PFSK-1 (cell line): Measurements from ENCODE around the gene HSPA12A.

ENCODE experiments used
- FOXP2 ChIP-seq: optimal IDR thresholded peaks from 2 replicates; pipeline ENCODE3; 2011; ENCODE audit warnings: borderline replicate concordance, control low read depth, inconsistent platforms; ENCODE audit not compliant: insufficient read depth; ENCODE audit errors: extremely low read length, extremely low read depth
- POLR2AphosphoS5 ChIP-seq: IDR thresholded peaks from 2 replicates; pipeline ENCODE4 v1.6.1; 2012; ENCODE audit warnings: low read depth, mild to moderate bottlenecking, control low read depth, low read length, moderate library complexity
- REST ChIP-seq, 2 experiments: IDR thresholded peaks; 2 replicates each; pipeline versions ENCODE4 v1.6.1 to v1.8.0; 2011 to 2012; ENCODE audit warnings: low read depth in 2 of 2, low read length in 2 of 2, control low read depth in 1 of 2, inconsistent platforms in 1 of 2, mild to moderate bottlenecking in 1 of 2, moderate library complexity in 1 of 2; ENCODE audit not compliant: insufficient read depth in 1 of 2
- SIN3A ChIP-seq: IDR thresholded peaks from 2 replicates; pipeline ENCODE4 v1.6.1; 2012; ENCODE audit warnings: mild to moderate bottlenecking, low read length, moderate library complexity, borderline replicate concordance; ENCODE audit not compliant: insufficient read depth
- TAF1 ChIP-seq: IDR thresholded peaks from 2 replicates; pipeline ENCODE4 v1.6.1; 2012; ENCODE audit warnings: low read length, control low read depth, borderline replicate concordance; ENCODE audit not compliant: insufficient read depth

HSPA12A gene

GRCh38 chr10:116699471-116700150 lies 42.8 kb downstream of the HSPA12A start:
- no peak for TF ChIP-seq TAF1
- no peak for TF ChIP-seq FOXP2

GRCh38 chr10:116699049-116699448 lies 43.3 kb downstream of the HSPA12A start:
- TF ChIP-seq POLR2AphosphoS5, result no peak
- no peak for TF ChIP-seq SIN3A
- TF ChIP-seq REST (IDR thresholded peaks at IDR 0.05; ENCODE audit: insufficient read depth in 1 of 2, low read depth in 2 of 2, low read length in 2 of 2), result no peak
- no peak for TF ChIP-seq TAF1
- TF ChIP-seq FOXP2, result no peak

- TF ChIP-seq REST (IDR thresholded peaks at IDR 0.05; ENCODE audit: insufficient read depth in 1 of 2, low read depth in 2 of 2, low read length in 2 of 2), result no peak
- TF ChIP-seq SIN3A, result no peak
- no peak for TF ChIP-seq POLR2AphosphoS5
- TF ChIP-seq FOXP2, result no peak
- TF ChIP-seq TAF1, result no peak
These were observed 44.0 kb downstream of the HSPA12A start for GRCh38 chr10:116698364-116698763.

DNA sequence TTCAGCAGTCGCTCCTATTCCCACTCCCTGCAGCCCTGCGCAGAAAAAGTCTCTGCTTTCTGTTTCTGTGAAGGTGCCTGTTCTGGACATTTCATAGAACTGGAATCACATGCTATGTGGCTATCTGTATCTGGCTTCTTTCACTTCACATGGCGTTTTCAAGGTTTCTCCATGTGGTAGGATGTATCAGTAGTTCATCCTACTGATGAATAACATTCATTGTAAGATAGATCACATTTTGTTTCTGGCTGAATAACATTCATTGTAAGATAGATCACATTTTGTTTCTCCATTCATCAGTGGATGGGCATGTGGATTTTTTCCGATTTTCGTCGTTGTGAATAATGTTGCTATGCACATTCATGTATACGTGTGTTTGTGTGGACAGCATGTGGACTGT lies 44.5 kb downstream of the HSPA12A start:
- TF ChIP-seq SIN3A (no peak), TAF1 (no peak), POLR2AphosphoS5 (no peak), REST (IDR thresholded peaks at IDR 0.05; ENCODE audit: insufficient read depth in 1 of 2, low read depth in 2 of 2, low read length in 2 of 2) (no peak), FOXP2 (no peak)

DNA sequence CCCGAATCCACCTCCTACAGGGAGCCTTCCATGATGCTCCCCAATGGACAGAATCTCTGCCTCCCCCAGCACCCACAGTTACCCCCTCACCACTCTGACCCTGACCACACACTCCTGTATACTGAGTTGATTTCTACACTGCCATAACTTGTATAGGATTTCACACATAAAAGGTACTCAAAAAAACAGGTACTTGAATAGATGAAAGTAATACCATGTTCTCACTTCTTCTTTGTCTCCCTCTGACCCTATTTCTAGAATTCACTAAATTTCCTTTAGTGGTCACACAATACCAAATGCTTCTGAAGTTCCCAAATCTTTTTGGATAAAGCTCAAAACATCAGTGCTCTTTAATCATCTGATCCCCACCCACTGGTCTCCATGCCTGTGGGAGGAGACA lies 45.4 kb downstream of the HSPA12A start:
- no peak for TF ChIP-seq FOXP2
- no peak for TF ChIP-seq POLR2AphosphoS5
- TF ChIP-seq REST (IDR thresholded peaks at IDR 0.05; ENCODE audit: insufficient read depth in 1 of 2, low read depth in 2 of 2, low read length in 2 of 2), result no peak
- TF ChIP-seq TAF1, result no peak
- no peak for TF ChIP-seq SIN3A
